SU-DHL-6 (cell line): ENCODE data around the gene GRM6.

Source experiments
- H2AFZ ChIP-seq: fragments of 200-600 bp; sonication (generic); 2 replicates; pipeline ENCODE4 v1.6.1; 2014; ENCODE audit warnings: low read depth, mild to moderate bottlenecking, moderate library complexity, mixed read lengths, antibody characterized with exemption, low read length; ENCODE audit not compliant: severe bottlenecking
- H3F3A ChIP-seq: fragments of 200-600 bp; shearing (Covaris generic); 2 replicates; pipeline ENCODE4 v1.6.0; 2016; ENCODE audit warnings: antibody characterized with exemption, mild to moderate bottlenecking; ENCODE audit not compliant: insufficient read depth
- H3K27ac ChIP-seq: fragments of 200-600 bp; sonication (generic); 2 replicates; pipeline ENCODE4 v1.5.1; 2016; ENCODE audit warnings: low read depth, mild to moderate bottlenecking, low read length, moderate library complexity, mixed read lengths
- H3K27me3 ChIP-seq: fragments of 200-600 bp; sonication (generic), shearing (Covaris generic); 2 replicates; pipeline ENCODE4 v1.6.0; 2014; ENCODE audit warnings: mild to moderate bottlenecking, low read length
- H3K36me3 ChIP-seq: fragments of 200-600 bp; sonication (generic); 2 replicates; pipeline ENCODE4 v1.6.1; 2014; ENCODE audit warnings: mild to moderate bottlenecking, low read length, mixed read lengths
- H3K4me2 ChIP-seq: fragments of 300-600, 200-600 bp; shearing (Covaris generic), sonication (generic); 2 replicates; pipeline ENCODE4 v1.6.0; 2014; ENCODE audit warnings: low read length, low read depth, mild to moderate bottlenecking; ENCODE audit not compliant: poor library complexity, severe bottlenecking
- H3K4me3 ChIP-seq: fragments of 200-600 bp; sonication (generic); 2 replicates; pipeline ENCODE4 v1.5.1; 2014; ENCODE audit warnings: antibody characterized with exemption, low read length, mild to moderate bottlenecking, mixed read lengths; ENCODE audit not compliant: insufficient read depth, poor library complexity, severe bottlenecking
- H3K79me2 ChIP-seq: fragments of 200-600 bp; sonication (generic); 2 replicates; pipeline ENCODE4 v1.6.1; 2014; ENCODE audit warnings: mild to moderate bottlenecking, low read length, moderate library complexity; ENCODE audit not compliant: insufficient read depth
- H3K9ac ChIP-seq: fragments of 200-600 bp; sonication (generic); 2 replicates; pipeline ENCODE4 v1.7.0; 2014; ENCODE audit warnings: mild to moderate bottlenecking, low read length
- H3K9me2 ChIP-seq: fragments of 200-600 bp; sonication (generic); replicated peaks from 2 replicates; pipeline ENCODE4 v1.6.1; 2014; ENCODE audit warnings: low read length; ENCODE audit not compliant: insufficient read depth
- H3K9me3 ChIP-seq: fragments of 200-600 bp; sonication (generic); 2 replicates; pipeline ENCODE4 v1.6.1; 2014; ENCODE audit warnings: low read length, mixed read lengths; ENCODE audit not compliant: insufficient read depth
- H4K20me1 ChIP-seq: fragments of 200-600 bp; sonication (generic); 2 replicates; pipeline ENCODE4 v1.6.1; 2014; ENCODE audit warnings: low read depth, mild to moderate bottlenecking, antibody characterized with exemption, low read length, moderate library complexity, mixed read lengths
- EZH2phosphoT487 ChIP-seq: fragments of 200-600 bp; sonication (generic), shearing (Covaris generic); conservative IDR thresholded peaks from 2 replicates; pipeline ENCODE4 v1.6.1; 2018; ENCODE audit warnings: mild to moderate bottlenecking, antibody characterized with exemption, low read length, moderate library complexity, mixed read lengths
- TF ChIP-seq, protein P1 (sequence below): fragments of 200-600 bp; sonication (generic); IDR thresholded peaks from one replicate; pipeline ENCODE4 v1.5.1; 2017; ENCODE audit warnings: antibody characterized with exemption, mild to moderate bottlenecking, low read length, moderate library complexity; ENCODE audit not compliant: insufficient read depth, poor library complexity, severe bottlenecking

The GRM6 gene

GRCh38 chr5:178991190-178992145 is 3.7 kb downstream of the GRM6 start:
- Histone ChIP-seq H3K4me3 (no peak overlapping the region), H2AFZ (no peak overlapping the region), H3K27me3 (no peaks in the 10 kb centered on the region), H3K27ac (no peak overlapping the region), H3K9ac (no peak overlapping the region), H4K20me1 (no peaks in the 10 kb centered on the region), H3K36me3 (no peaks in the 10 kb centered on the region), H3F3A (no peaks in the 10 kb centered on the region), H3K9me2 (no peaks in the 10 kb centered on the region), H3K79me2 (no peaks in the 10 kb centered on the region), H3K4me2 (no peak overlapping the region), H3K9me3 (no peaks in the 10 kb centered on the region)
- TF ChIP-seq EZH2phosphoT487, result no peak
- TF ChIP-seq, protein P1, sequence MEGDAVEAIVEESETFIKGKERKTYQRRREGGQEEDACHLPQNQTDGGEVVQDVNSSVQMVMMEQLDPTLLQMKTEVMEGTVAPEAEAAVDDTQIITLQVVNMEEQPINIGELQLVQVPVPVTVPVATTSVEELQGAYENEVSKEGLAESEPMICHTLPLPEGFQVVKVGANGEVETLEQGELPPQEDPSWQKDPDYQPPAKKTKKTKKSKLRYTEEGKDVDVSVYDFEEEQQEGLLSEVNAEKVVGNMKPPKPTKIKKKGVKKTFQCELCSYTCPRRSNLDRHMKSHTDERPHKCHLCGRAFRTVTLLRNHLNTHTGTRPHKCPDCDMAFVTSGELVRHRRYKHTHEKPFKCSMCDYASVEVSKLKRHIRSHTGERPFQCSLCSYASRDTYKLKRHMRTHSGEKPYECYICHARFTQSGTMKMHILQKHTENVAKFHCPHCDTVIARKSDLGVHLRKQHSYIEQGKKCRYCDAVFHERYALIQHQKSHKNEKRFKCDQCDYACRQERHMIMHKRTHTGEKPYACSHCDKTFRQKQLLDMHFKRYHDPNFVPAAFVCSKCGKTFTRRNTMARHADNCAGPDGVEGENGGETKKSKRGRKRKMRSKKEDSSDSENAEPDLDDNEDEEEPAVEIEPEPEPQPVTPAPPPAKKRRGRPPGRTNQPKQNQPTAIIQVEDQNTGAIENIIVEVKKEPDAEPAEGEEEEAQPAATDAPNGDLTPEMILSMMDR, result no peak

DNA sequence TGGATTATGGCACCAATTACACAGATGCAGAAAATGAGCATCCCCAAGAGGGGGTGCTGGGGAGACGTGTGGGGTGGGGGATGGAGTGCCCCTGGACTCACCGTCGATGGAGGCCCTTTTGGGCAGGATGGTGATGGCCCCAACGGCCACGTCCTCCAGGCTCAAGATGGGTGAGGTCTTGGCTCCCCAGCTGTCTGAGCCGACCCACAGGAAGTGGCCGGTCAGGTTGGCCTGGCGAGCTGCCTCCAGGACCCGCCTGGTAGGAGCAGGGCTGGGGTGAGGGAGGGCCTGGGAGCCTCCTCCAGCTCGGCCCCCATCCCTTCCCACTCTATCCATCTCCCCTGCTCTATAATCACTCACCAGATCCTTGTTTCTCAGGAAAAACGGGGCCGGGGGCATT is 4.6 kb downstream of the GRM6 start:
- Histone ChIP-seq H3K4me2 (no peak overlapping the region), H4K20me1 (no peaks in the 10 kb centered on the region), H3K9ac (no peak overlapping the region), H3K27me3 (no peaks in the 10 kb centered on the region), H3K9me2 (no peaks in the 10 kb centered on the region), H3K27ac (no peak overlapping the region), H3K36me3 (no peaks in the 10 kb centered on the region), H3K79me2 (no peaks in the 10 kb centered on the region), H3F3A (no peaks in the 10 kb centered on the region), H2AFZ (no peak overlapping the region), H3K4me3 (no peak overlapping the region), H3K9me3 (no peaks in the 10 kb centered on the region)
- no peak for TF ChIP-seq EZH2phosphoT487
- TF ChIP-seq, protein P1, result no peak

- Histone ChIP-seq H2AFZ (no peak overlapping the region), H3K9me3 (no peaks in the 10 kb centered on the region), H3K27ac (no peak overlapping the region)
Measured at GRCh38 chr5:178989311-178989710, 5.8 kb downstream of the GRM6 start.

More at GRCh38 chr5:178989311-178989710, 5.8 kb downstream of the GRM6 start:
- TF ChIP-seq, protein P1, result no peak
- TF ChIP-seq EZH2phosphoT487, result no peak
- H3K27me3 ChIP-seq, result no peaks in the 10 kb centered on the region
- no peaks in the 10 kb centered on the region for H3K9me2 ChIP-seq
- H3K36me3 ChIP-seq, result no peaks in the 10 kb centered on the region
- no peak overlapping the region for H3K4me3 ChIP-seq
- no peak overlapping the region for H3K4me2 ChIP-seq
- no peaks in the 10 kb centered on the region for H4K20me1 ChIP-seq
- H3K79me2 ChIP-seq, result no peaks in the 10 kb centered on the region
- H3K9ac ChIP-seq, result no peak overlapping the region
- no peaks in the 10 kb centered on the region for H3F3A ChIP-seq
